HG03159 (cell line): ENCODE results near the gene PAK2.
"Not testable (repeated sequence)": the region's sequence is repeated elsewhere in the genome, so short reads cannot be mapped to it uniquely, and the experiment has no call there.

ENCODE experiments used
- ATAC-seq: cut with Tn5 transposase; IDR thresholded peaks from one replicate; pipeline ENCODE4 v1.9.1; 2021; ENCODE audit warnings: mild to moderate bottlenecking, moderate library complexity; ENCODE audit not compliant: unreplicated experiment

The PAK2 gene

DNA sequence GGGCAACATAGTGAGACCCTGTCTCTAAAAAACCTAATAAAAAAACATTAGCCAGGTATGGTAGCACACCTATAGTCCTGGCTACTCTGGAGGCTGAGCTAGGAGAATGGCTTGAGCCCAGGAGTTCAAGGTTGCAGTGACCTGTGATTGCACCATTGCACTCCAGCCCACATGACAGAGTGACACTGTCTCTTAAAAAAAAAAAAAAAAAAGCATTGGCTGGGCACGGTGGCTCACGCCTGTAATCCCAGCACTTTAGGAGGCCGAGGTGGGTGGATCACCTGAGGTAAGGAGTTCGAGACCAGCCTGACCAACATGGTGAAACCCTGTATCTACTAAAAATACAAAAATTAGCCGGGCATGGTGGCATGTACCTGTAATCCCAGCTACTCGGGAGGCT lies 99.7 kb downstream of the PAK2 start:
- ATAC-seq: not testable (repeated sequence)

DNA sequence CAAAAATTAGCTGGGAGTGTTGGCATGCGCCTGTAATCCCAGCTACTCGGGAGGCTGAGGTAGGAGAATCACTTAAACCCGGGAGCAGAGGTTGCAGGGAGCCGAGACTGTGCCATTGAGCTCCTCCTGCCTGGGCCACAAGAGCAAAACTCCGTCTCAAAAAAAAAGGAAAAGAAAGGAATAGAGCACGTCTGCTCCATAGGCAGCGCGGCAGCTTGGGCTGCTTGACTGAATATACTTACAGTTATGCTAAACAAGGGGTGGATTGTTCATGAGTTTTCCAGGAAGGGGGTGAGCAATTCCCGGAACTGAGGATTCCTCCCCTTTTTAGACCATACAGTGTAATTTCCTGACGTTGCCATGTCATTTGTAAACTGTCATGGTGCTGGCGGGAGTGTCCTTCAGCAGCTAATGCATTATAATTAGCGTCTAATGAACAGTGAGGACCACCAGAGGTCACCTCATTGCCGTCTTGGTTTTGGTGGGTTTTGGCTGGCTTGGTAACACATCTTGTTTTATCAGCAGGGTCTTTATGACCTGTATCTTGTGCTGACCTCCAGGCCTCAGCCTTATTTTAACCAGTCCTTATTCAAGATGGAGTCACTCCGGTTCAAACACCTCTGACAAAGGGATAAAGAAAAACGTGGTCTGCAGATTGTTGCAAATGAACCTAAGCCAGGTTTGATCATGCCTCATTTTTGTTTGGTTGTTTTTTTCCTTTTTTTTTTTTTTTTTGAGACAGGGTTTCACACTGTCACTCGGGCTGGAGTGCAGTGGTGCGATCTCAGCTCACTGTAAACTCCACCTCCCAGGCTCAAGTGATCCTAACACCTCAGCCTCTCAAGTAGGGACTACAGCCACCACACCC lies 103.1 kb downstream of the PAK2 start:
- ATAC-seq: no peak

DNA sequence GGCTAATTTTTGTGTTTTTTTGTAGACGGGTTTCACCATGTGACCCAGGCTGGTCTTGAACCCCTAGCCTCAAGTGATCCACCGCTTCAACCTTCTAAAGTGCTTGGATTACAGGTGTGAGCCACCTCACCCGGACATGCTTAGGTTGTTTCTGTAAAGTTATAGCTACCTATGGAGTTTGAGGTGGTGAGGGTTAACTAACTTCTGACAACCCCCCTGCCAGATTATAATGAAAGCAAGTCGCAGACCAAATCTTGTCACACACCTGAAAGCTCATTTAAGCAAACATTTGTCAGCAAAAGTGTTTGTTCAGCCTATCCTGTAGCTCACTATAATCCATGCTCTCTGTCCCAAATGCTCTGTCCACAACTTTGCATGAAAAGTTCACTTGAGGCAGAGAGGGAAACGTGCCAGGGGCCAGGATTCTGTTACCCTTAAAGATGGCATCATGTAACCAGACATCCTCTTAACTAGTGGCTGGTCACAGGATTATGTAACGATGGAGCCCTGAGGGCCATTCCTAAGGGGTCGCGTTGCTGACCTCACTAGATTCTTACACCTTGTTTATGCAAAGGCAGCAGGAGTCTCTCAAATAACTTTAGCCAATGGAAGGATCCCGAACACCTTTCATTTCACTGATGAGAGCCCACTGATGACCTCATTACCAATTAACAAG lies 103.9 kb downstream of the PAK2 start:
- ATAC-seq: no peak

DNA sequence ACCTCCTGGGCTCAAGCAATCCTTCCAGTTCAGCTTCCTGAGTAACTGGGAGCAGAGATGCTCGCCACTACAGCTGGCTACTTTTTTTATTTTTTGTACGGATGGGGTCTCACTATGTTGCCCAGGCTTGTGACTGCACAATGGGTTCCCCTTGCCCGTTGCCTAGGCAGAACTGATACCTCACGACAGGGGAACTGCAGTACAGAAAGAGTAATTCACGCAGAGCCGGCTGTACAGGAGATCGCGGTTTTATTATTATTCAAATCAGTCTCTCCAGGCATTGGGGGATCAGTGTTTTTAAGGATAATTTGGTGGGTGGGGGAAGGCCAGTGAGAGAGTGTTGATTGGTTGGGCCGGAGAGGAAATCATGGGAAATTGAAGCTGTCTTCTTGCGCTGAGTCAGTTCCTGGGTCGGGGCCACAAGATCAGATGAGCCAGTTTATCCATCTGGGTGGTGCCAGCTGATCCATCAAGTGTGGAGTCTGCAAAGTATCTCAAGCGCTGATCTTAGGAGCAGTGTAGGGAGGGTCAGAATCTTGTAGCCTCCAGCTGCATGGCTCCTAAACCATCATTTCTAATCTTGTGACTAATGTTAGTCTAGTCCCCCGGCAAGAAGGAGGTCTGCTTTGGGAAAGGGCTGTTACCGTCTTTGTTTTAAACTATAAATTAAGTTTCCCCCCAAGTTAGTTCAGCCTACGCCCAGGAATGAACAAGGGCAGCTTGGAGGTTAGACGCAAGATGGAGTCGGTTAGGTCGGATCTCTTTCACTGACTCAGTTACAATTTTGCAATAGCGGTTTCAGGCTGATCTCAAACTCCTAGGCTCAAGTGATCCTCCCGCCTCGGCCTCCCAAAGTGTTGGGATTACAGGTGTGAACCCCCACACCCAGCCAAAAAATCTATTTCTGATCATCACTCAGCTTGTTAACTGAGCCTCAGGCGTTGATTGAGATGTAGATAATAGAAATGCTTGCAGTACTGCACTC lies 104.9 kb downstream of the PAK2 start:
- not testable (repeated sequence) for ATAC-seq

DNA sequence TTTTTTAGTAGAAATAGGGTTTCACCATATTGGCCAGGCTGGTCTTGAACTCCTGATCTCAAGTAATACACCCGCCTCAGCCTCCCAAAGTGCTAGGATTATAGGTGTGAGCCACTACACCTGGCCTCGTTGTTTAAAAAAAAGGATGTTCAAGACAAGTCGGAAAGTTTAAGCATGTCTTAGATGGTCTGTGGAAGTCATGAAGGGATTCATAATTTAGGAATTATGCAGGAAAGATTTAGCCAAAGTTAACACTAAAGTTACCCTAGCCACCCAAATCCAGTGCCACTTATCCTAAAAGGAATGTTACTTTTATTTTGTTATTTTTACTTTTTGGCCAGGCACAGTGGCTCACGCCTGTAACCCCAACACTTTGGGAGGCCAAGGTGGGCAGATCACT lies 108.7 kb downstream of the PAK2 start:
- ATAC-seq: not testable (repeated sequence)

DNA sequence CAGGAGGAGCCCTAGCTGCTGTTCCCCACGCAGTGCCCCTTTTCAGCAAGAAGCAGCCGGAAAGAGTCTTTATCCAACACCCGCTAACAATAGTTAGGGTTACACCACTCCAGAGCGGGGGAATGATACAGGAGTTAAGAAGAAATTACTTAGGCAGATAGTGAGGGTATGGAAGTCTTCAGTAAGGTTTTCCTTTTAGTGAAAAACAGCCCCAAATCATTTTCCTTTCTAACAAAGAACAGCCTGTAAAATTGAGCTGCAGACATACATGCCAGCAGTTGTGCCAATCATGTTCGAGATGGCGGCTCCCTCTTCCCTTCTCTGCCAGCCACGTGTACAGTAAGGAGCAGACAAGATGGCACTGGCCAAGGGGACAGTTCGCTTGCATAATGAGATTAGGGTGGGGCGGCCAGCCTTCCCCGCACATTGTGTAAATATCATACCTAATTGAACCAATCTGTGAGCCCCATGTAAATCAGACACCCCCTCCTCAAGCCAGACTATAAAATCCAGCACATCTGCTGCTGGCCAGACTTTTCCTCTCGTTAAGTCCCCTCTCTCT lies 109.6 kb downstream of the PAK2 start:
- no peak for ATAC-seq

DNA sequence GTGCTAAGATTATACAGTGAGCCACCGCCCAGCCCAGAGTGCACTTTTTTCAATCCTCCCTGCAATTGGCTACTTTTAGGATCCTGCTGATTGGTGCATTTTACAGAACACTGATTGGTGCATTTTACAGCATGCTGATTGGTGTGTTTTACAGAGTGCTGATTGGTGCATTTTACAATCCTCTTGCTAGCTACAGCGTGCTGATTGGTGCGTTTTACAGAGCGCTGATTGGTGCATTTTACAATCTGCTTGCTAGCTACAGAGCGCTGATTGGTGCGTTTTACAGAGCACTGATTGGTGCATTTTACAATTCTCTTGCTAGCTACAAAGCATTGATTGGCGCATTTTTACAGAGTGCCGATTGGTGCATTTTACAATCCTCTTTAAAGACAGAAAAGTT lies 123.3 kb downstream of the PAK2 start:
- not testable (repeated sequence) for ATAC-seq

DNA sequence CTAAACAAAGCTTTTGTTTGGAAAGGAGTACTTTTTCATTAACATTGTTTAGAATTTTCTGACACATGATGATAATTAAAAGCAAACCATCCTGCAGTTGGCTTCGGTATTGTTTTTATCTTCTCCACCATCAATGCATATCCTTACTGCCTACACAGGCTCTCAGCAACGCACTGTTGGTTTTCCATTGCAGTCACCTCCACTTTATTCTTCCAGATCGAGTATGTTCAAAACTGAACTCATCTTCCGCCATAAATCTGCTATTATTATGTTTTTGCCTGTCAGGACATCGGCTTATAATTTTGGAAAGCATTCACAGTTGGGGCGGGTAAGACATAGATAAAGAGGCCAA lies 127.5 kb downstream of the PAK2 start:
- ATAC-seq: no peak

DNA sequence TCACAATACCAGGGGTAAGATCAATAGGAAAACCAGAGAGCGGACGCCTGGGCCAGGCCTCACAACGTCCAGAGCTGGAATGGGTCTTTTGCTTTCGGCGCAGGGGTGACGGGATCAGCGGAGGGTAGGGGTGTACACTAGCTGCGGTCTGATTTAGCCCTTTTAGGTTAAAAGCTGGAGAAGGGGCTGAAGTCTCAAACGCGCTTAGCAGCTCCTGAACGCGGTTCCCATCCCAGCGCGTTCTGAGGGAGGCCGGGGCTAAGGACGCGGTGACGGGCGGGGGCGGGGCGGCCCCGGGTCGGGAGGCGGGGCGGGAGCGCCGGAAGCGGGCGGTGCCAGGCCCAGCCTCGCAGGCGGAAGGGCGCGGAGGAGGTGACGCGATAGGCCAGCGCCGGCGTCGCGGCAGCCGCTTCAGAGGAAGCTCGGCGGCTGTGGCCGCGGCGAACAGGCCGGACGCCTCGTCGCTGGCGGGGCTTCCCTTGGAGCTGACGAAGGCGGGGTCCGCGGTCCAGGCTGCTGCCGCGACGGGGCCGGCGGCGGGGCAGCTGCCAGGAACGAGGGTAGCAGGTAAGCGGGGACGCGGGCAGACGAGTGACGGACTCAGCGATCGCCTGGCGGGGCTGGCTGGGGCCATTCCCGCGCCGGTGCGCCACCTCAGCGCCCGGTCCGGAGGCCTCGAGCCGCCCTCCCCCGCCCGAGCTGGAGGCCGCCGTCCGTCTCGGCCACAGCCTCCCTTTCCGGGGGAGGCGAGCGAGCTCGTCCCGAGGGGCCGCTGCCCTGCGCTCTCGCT lies 128.0 kb downstream of the PAK2 start, which contains the start of gene SENP5:
Gene SENP5, plus strand, starts transcription at position 414 of the 790 bp plus-strand sequence. CDS start 17,262 bp downstream, outside the sequence.
- peak; percentile 92 for ATAC-seq

DNA sequence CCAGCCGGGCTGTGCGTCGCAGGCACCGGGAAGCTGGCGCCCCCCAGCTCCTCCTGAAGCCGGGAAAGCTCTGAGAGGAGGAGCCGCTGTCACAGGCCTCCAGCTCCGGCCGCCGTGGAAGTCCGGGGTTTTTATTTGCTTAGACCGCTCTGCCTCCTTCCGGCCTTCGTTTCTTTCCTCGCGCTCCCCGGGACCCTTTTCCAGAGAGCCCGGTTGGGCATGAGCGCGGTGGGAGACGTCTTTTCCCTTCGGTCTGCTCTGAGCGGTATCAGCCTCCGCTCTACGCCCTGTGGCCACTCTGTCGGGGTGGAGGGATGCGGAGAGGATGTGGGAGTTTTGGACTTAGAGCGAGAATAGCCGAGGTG lies 128.6 kb downstream of the PAK2 start:
- ATAC-seq: peak; percentile 23

DNA sequence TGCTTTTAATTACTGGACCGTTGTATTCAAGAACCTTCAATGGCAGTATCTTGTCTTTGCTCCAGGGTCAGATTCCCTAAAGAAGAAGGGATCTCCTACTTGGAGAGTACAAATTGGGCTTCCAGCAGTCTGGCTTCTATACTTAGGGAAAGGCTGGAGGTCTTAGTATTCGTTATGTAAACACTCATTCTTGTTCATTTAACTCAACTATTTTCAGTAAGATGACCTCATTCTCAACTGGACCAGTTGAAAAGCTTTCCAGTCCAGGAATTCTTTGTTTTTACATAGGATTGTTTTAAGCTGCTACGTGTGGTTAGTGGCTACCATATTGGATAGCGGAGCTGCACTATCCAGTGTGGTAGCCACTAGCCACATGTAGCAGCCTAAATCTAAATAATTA lies 132.7 kb downstream of the PAK2 start:
- no peak for ATAC-seq

DNA sequence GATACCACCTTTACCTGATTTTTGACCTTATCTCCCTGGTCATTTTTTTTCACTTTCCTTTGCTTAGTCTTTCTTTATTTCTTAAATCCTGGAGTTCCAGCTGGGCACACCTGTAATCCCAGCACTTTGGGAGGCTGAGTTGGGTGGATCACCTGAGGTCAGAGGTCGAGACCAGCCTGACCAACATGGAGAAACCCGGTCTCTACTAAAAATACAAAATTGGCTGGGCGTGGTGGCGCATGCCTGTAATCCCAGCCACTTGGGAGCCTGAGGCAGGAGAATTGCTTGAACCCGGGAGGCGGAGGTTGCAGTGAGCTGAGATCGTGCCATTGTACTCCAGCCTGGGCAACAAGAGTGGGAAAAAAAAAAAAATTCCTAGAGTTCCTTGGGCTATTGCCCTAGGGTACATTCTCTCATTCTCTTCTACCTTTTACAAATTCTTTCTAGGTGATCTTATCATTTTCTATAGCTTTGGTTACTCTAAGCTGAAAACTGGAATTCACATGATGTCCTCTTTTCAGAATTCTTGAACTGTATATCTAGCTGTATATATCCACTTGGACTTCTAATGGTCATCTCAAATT lies 134.9 kb downstream of the PAK2 start:
- ATAC-seq: not testable (repeated sequence)

DNA sequence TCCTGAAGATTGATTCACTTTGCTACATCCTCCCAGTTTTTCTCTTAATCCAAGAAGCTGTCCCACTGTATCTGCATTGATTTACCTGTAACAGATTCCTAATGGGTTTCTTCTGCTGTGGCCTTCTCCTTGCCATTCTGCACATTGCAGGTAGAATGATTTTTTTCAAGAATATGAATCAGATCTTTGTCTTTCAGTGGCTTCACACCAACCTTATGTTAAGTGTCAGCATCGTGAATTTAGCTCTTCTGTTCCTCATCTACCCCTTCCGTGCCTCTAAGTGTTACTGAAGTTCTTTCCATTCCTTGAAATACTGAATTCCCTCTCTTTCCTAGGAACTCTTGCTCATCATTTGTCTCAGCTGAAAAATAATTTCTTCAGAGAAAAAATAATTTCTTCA lies 135.6 kb downstream of the PAK2 start:
- ATAC-seq: no peak
